ENCODE data around the gene CREB3L1. TPM values are rescaled to one million over a fixed set of nuclear protein-coding genes. Genes with fewer than 3 reads are reported as not detected.

CREB3L1 gene
- total RNA-seq, 4 donors from 2014 or later: 1.3 to 8.7 (median 3.7) TPM

- no peak for DNase-seq (ENCODE audit: extremely low spot score)
- Histone ChIP-seq H3K9me3 (no peaks in the 10 kb centered on the region), H3K36me3 (no peaks in the 10 kb centered on the region), H3K27ac (replicated peaks in 1 of 4) (no peak overlapping the region), H3K4me3 (no peak overlapping the region), H3K4me1 (peaks cover 0 to 5% (median 2%) of the 10 kb centered on the region in 4 donors), H3K27me3 (no peaks in the 10 kb centered on the region)
- intact Hi-C loops (cut with DNase I): no loop called here
- no peak for TF ChIP-seq CTCF (IDR thresholded peaks at IDR 0.05)
- TF ChIP-seq POLR2A (IDR thresholded peaks at IDR 0.05; ENCODE audit: low read depth): no peak
- TF ChIP-seq POLR2AphosphoS5 (IDR thresholded peaks at IDR 0.05): no peak
- TF ChIP-seq EP300 (IDR thresholded peaks at IDR 0.05): no peak
- WGBS: 67% methylated on average over 6 of the region's 9 CpGs
Measured at GRCh38 chr11:46264976-46265375, 12.5 kb upstream of the CREB3L1 start.

- H3K27me3 ChIP-seq: no peaks in the 10 kb centered on the region
- no peak for DNase-seq (ENCODE audit: extremely low spot score)
- H3K4me3 ChIP-seq: no peak overlapping the region
- intact Hi-C loops (cut with DNase I): no loop called here
- H3K4me1 ChIP-seq: peaks cover 0 to 5% (median 2%) of the 10 kb centered on the region in 4 donors
- 89% methylated on average over 7 of the region's 7 CpGs for WGBS
- no peaks in the 10 kb centered on the region for H3K36me3 ChIP-seq
- no peaks in the 10 kb centered on the region for H3K9me3 ChIP-seq
- no peak overlapping the region for H3K27ac ChIP-seq (replicated peaks in 1 of 4)
- no peak for TF ChIP-seq POLR2A (IDR thresholded peaks at IDR 0.05; ENCODE audit: low read depth)
- TF ChIP-seq EP300 (IDR thresholded peaks at IDR 0.05): no peak
- TF ChIP-seq CTCF (IDR thresholded peaks at IDR 0.05): no peak
- no peak for TF ChIP-seq POLR2AphosphoS5 (IDR thresholded peaks at IDR 0.05)
Measured at GRCh38 chr11:46265764-46266163, 11.7 kb upstream of the CREB3L1 start.

GRCh38 chr11:46267930-46268329 is 9.5 kb upstream of the CREB3L1 start:
- H3K27ac ChIP-seq (replicated peaks in 1 of 4): no peak overlapping the region
- H3K27me3 ChIP-seq: no peaks in the 10 kb centered on the region
- no peaks in the 10 kb centered on the region for H3K9me3 ChIP-seq
- H3K4me3 ChIP-seq: no peak overlapping the region
- no peak for DNase-seq (ENCODE audit: extremely low spot score)
- intact Hi-C loops (cut with DNase I): no loop called here
- no peak for TF ChIP-seq POLR2A (IDR thresholded peaks at IDR 0.05; ENCODE audit: low read depth)
- no peak for TF ChIP-seq POLR2AphosphoS5 (IDR thresholded peaks at IDR 0.05)
- no peak for TF ChIP-seq CTCF (IDR thresholded peaks at IDR 0.05)
- TF ChIP-seq EP300 (IDR thresholded peaks at IDR 0.05): no peak
- no peaks in the 10 kb centered on the region for H3K36me3 ChIP-seq
- peaks cover 10 to 17% (median 14%) of the 10 kb centered on the region in 4 donors for H3K4me1 ChIP-seq

- TF ChIP-seq EP300 (IDR thresholded peaks at IDR 0.05) (no peak), POLR2A (IDR thresholded peaks at IDR 0.05; ENCODE audit: low read depth) (no peak), CTCF (IDR thresholded peaks at IDR 0.05) (no peak), POLR2AphosphoS5 (IDR thresholded peaks at IDR 0.05) (no peak)
- no peak overlapping the region for H3K4me3 ChIP-seq
- DNase-seq (ENCODE audit: extremely low spot score): no peak
- intact Hi-C loops (cut with DNase I): no loop called here
- H3K4me1 ChIP-seq: peaks cover 21 to 35% (median 33%) of the 10 kb centered on the region in 4 donors
- peaks cover 0 to 7% (median 0%) of the 10 kb centered on the region in 4 donors for H3K27me3 ChIP-seq
- H3K36me3 ChIP-seq: no peaks in the 10 kb centered on the region
- no peaks in the 10 kb centered on the region for H3K9me3 ChIP-seq
- H3K27ac ChIP-seq (replicated peaks in 1 of 4): no peak overlapping the region
- WGBS: 79% methylated on average over 5 of the region's 5 CpGs
Measured at GRCh38 chr11:46270684-46271083, 6.8 kb upstream of the CREB3L1 start.

- TF ChIP-seq EP300 (IDR thresholded peaks at IDR 0.05) (no peak), POLR2A (IDR thresholded peaks at IDR 0.05; ENCODE audit: low read depth) (no peak), POLR2AphosphoS5 (IDR thresholded peaks at IDR 0.05) (no peak), CTCF (IDR thresholded peaks at IDR 0.05) (no peak)
- peaks cover 0 to 15% (median under 1%) of the 10 kb centered on the region in 4 donors for H3K27me3 ChIP-seq
- no peaks in the 10 kb centered on the region for H3K9me3 ChIP-seq
- no peak overlapping the region for H3K4me3 ChIP-seq
- H3K36me3 ChIP-seq: no peaks in the 10 kb centered on the region
- 100% methylated on average over 1 of the region's 1 CpG for WGBS
- intact Hi-C loops (cut with DNase I): no loop called here
- no peak for DNase-seq (ENCODE audit: extremely low spot score)
- H3K4me1 ChIP-seq: peaks cover 21 to 43% (median 38%) of the 10 kb centered on the region in 4 donors
- H3K27ac ChIP-seq (replicated peaks in 1 of 4): no peak overlapping the region
Measured at GRCh38 chr11:46271407-46271806, 6.1 kb upstream of the CREB3L1 start.

Measured in esophagus muscularis mucosa (tissue), 4 donors.